Medulla oblongata (tissue), 1 donor: ENCODE data around the gene PRODH2.
A peak's percentile ranks its signal among the peaks of the same experiment; 100 is the strongest.

Source experiments
- DNase-seq: peaks from one replicate; pipeline ENCODE4 v3.0.0-alpha.2; 2015; ENCODE audit errors: extremely low spot score

Gene PRODH2

GRCh38 chr19:35757749-35758608 lies 54.7 kb downstream of the PRODH2 start, which contains the start of gene PROSER3:
TSS of gene PROSER3 (plus strand) at chr19:35758176. CDS start at chr19:35758216, 40 bp downstream.
- peak; percentile 100 for DNase-seq

DNA sequence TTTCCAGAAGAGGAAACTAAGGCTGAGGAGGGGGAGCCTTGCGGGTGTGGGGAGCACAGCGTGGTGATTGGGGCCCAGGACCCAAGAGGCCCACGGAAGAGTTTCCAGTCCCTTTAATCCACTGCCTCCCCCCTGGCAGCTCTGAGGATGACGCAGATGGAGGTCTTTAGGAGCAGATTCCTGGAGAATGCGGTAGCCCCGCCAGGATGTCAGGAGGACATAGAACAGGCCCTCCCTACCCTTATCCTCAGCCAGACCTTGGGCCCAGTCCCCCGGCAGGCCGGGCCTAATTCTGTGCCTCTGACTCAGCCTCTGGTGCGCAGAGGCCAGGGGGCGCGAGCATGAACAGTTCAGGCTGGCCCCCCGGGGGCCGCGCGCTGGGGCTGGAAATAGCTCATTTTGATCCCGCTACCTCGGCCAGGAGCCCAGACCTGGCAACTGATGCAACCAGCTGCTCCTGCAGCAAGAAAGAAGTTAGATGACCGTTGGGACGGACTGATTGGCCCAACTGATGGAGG lies 55.4 kb downstream of the PRODH2 start:
- peak; percentile 66 for DNase-seq

- peak; percentile 48 for DNase-seq
Observed at GRCh38 chr19:35756377-35757230, 56.0 kb downstream of the PRODH2 start, which contains the start of gene HSPB6. TSS of gene HSPB6 (minus strand) at chr19:35757029. CDS start at chr19:35757008, 21 bp downstream.

- no peak for DNase-seq
Observed at GRCh38 chr19:35755550-35756376, 56.9 kb downstream of the PRODH2 start.

DNA sequence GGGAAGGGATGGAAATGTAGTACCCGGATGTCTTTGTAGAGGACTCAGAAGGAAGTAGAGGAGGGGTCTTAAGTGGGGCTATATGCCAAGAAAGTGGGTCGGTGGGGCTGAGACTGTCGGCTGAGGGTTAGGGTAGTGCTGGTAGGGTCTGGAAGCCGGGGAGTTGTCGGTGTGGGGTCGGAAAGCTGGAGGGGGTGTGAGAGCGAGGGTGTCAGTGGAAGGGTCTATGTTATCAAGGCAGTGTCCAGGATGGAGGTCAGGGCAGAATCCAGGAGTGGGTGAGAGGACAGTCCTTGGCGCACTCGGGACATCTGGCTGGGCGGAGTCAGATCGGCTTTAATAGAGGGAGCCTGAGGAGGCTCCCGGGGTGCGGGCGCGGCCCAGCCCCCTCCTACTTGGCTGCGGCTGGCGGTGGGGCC lies 57.5 kb downstream of the PRODH2 start:
- DNase-seq = no peak

DNA sequence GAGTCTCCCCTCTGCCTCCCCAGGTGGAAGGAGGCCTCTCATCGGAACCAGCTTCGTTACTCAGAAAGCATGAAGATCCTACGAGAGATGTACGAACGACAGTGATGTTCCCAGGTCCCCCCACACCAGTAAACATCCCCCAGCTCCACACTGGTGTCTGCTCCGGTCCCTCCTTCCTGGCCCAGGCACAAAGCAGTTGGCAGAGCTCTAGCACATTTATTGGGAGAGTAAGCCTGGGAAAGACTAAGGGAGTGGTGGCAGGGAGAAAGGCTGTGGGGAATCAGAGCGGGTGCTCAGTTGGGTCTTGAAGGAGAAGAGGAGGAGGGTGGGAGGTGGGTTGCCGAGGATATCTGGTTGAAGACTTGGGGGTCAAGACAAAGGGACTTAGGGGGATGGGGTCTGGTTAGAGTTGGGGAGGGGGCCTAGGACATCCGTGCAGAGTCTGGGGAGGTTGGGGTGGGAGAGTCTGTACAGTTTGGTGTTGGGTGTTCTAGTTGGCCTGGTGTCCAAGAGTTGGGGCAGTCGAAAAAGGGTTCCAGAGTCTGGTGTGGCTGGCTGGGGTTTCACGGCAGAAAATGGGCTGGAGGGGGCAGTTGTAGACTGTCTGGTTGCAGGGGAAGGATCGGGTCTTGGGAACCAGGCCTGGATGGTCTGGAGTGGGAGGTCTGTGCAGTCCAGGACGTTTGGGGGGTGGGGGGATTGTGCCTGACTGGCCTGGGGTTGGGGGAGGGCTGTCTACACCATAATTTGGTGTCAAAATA lies 58.1 kb downstream of the PRODH2 start:
- DNase-seq = no peak

DNA sequence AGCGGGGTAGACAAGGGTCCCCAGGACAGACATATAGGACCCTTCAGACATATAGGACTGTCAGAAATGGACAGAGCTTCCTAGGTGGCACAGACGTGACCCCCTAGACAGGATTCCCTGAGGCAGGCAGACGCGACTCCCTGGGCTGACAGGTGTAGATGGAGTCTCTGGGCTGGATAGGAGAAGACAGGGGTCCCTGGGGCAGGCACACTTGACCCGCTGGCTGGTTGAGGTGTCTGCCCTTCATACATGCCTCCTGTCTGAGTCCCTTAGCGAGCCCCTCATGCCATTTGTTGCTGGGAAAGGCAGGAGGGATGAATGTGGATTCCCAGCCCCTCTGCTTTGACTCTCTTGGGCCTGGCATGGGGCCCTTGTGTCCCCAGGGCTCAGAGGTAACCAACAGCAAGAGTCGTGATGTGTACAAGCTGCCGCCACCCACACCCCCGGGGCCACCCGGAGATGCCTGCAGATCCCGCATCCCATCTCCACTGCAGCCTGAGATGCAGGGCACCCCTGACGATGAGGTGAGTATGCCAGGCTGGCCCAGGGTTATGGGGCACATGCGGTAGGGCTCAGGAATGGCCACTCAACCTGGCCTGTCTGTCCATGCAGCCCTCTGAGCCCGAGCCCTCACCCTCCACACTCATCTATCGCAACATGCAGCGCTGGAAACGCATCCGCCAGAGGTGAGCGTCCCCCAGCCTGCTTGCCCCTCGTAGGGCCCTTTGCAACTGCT lies 58.8 kb downstream of the PRODH2 start:
- no peak for DNase-seq

DNA sequence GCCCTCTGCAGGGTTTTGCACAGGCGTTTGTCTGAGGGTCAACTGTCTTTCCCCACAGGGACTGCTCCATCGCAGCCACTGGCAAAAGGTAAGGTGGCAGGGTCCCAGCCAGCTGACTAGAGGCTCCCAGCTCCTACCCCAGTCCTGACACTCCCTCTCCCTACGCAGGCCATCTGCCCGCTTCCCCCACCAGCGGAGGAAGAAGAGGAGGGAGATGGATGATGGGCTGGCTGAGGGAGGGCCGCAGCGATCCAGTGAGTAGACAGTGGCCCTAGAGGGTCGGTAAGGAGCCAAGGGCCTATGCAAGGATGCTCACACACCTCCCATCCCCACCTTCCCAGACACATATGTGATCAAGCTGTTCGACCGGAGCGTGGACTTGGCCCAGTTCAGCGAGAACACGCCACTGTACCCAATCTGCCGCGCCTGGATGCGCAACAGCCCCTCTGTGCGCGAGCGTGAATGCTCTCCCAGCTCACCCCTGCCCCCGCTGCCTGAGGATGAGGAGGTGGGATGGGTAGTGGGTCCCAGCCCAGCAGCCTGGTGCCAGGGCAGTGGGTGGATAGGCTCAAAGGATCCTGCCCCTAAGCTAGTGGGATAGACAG lies 59.8 kb downstream of the PRODH2 start:
- DNase-seq = no peak

DNA sequence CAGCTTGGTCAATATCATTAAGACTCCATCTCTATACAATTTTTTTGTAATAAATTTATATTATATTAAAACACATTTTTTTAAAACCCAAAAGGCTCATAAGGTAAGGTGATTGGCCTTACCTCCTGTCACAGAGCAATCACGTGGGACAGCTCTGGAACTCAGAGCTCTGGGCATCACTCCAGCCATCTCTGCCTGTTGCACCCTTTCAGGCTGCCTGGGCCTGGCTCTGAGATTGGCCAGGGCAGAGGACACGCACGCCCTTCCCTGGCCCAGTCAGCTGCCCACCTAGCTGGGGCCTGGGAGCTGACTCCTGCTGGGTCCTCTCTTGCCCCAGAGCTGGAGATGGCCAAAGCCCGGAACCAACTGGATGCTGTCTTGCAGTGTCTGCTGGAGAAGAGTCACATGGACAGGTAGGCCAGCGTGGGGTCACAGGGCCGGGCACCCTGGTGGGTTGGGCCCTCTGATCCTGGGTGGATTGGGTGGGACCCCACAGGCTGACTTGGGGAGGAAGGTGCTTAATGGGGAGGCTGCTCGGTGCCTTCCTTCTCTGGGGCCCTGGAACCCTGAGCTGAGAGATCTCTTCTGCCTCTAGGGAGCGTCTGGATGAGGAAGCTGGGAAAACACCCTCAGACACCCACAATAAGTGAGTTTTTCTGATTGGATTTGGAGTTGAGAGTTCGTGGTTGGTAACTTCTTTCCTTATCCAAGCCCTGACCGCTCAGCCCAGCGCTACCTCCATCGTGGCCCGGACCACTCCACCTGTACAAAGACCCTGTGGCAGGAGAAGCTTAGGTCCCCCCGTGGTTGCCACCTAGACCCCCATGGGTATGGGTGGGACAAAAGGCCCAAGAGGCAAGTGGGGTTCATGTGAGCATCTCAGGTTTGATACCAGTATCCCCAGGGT lies 60.6 kb downstream of the PRODH2 start:
- no peak for DNase-seq

DNA sequence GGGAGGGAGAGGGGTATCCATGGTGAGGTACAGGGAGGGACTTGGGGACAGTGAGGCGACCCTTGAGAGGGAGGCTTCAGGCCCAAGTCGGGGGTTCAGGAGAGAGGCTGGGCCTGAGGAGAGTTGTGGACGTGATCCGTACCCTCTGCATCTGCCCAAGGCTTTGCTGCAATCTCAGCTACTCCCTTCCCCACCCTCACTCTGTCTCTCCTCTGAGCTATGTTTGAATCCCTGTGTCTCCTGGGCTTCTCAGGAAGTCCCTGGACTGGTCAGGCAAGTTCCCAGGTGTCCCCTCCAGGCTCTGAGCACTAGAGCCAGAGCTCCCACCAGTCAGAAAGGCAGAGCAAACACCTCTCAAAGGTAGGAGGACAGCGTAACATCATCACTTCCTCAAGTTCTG lies 62.5 kb downstream of the PRODH2 start:
- no peak for DNase-seq
